ENCODE results near the gene HPDL. TPM values are rescaled to one million over a fixed set of nuclear protein-coding genes. Genes with fewer than 3 reads are reported as not detected.
A peak's percentile ranks its signal among the peaks of the same experiment; 100 is the strongest.

HPDL gene
- total RNA-seq, 4 donors from 2014 or later: 0.35 to 0.93 (median 0.40) TPM; not detected in 1

DNA sequence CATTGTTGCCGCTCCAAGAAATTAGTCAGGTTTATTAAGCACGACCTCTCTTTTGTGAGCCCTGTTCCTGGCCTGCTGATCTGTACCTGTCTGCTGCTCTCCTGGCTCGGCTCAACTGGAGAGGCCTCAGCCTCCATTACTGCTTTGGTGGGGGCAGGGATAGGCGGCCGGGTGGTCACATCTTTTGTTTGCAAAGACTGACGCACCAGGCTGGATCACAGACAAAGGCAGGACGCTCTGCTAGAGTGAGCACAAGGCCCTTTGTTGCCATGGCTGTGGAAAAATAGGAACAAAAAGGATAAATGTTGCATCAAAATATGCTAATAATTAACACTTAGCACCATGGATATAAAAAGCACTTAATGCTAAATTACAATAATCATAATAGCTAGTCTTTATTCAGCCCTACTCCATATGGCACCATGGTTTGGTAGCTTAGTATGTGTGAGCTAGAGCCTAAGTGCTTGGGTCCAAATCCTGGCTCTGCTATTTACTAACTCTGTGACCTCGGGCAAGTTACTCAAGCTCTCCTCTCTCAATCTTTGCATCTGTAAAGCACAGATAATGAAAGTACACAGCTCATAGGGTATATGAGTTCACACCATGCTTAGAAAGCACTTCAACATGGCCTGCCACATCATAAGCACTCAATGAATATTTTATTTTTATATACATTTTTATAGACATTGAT lies 28.9 kb upstream of the HPDL start:
- Histone ChIP-seq H3K4me3 (no peak overlapping the region), H3K27ac (no peak overlapping the region), H3K27me3 (no peaks in the 10 kb centered on the region), H3K36me3 (no peaks in the 10 kb centered on the region), H3K4me1 (peaks cover 0 to 10% (median 0%) of the 10 kb centered on the region in 3 donors), H3K9me3 (no peaks in the 10 kb centered on the region)
- no peak for TF ChIP-seq POLR2AphosphoS5 (IDR thresholded peaks at IDR 0.05)
- TF ChIP-seq, protein P1, sequence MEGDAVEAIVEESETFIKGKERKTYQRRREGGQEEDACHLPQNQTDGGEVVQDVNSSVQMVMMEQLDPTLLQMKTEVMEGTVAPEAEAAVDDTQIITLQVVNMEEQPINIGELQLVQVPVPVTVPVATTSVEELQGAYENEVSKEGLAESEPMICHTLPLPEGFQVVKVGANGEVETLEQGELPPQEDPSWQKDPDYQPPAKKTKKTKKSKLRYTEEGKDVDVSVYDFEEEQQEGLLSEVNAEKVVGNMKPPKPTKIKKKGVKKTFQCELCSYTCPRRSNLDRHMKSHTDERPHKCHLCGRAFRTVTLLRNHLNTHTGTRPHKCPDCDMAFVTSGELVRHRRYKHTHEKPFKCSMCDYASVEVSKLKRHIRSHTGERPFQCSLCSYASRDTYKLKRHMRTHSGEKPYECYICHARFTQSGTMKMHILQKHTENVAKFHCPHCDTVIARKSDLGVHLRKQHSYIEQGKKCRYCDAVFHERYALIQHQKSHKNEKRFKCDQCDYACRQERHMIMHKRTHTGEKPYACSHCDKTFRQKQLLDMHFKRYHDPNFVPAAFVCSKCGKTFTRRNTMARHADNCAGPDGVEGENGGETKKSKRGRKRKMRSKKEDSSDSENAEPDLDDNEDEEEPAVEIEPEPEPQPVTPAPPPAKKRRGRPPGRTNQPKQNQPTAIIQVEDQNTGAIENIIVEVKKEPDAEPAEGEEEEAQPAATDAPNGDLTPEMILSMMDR (IDR thresholded peaks at IDR 0.05): no peak
- no peak for TF ChIP-seq POLR2A (IDR thresholded peaks at IDR 0.05)
- no peak for TF ChIP-seq EP300 (IDR thresholded peaks at IDR 0.05)
- WGBS, 2 donors (ENCODE audit: low coverage in 1 of 2): 64 to 66% methylated on average over 4 of the region's 8 CpGs
- ATAC-seq: no peak

DNA sequence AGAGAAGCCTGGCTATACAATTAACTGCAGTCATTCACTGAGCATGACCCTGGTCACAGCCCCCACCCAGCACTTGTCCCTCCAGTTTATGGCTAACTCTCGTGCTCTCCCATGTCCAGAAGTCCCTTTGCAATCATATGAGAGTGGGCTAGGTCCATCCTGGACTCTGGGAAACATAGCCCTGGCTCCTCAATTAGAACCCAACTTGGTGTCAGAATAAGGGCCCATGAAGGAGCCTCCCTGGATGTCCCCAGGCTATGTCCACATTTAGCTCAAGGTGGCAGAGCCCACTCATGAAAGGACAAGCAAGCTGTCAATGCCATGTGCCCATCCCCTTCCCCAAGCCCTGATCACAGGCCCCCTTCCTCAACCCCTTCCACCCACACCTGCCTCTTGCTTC lies 27.4 kb upstream of the HPDL start:
- H3K4me1 ChIP-seq: peaks cover 0 to 18% (median 1%) of the 10 kb centered on the region in 3 donors
- no peaks in the 10 kb centered on the region for H3K36me3 ChIP-seq
- no peak for ATAC-seq
- H3K9me3 ChIP-seq: no peaks in the 10 kb centered on the region
- TF ChIP-seq, protein P1 (IDR thresholded peaks at IDR 0.05): no peak
- TF ChIP-seq POLR2AphosphoS5 (IDR thresholded peaks at IDR 0.05) (no peak), POLR2A (IDR thresholded peaks at IDR 0.05) (no peak), EP300 (IDR thresholded peaks at IDR 0.05) (no peak)
- 88% methylated on average over 1 of the region's 1 CpG; no CpG with 5 or more reads in 1 of the 2 donors for WGBS, 2 donors (ENCODE audit: low coverage in 1 of 2)
- H3K27me3 ChIP-seq: no peaks in the 10 kb centered on the region
- H3K4me3 ChIP-seq: no peak overlapping the region
- no peak overlapping the region for H3K27ac ChIP-seq

DNA sequence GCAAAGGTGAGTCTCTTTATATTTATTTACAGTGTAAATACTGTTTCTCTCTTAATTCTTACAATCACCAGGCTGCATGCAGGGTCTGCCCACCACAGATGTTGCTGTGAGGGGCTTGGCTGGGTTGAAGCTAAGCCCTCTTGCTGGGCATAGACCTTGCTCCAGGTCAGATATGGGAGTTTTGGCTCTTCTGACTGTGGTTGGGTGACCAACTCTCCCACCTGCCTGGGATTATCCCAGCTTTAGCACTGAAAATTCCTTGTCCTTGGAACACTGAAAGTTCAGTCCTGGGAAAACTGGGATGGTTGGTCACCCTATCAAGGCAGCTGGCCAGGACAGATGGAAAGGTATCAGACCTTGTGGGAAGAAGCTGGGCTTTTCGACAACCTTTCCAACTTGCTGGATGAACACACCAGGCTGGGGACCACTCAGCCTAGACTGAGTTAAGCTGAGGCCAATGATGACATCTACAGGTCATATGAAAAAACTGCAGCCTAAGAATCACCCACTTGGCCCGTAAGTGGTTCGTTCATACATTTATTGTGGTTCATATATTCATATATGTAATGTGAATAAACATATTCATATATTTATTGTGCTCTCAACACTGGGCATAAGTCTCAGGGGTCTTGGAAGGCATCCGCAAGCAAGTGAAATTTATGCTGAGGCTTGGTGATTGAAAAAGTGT lies 26.6 kb upstream of the HPDL start:
- Histone ChIP-seq H3K4me1 (peaks cover 0 to 25% (median 6%) of the 10 kb centered on the region in 3 donors), H3K36me3 (no peaks in the 10 kb centered on the region), H3K27ac (no peak overlapping the region), H3K27me3 (no peaks in the 10 kb centered on the region), H3K4me3 (no peak overlapping the region), H3K9me3 (no peaks in the 10 kb centered on the region)
- TF ChIP-seq POLR2AphosphoS5 (IDR thresholded peaks at IDR 0.05): no peak
- no peak for TF ChIP-seq POLR2A (IDR thresholded peaks at IDR 0.05)
- TF ChIP-seq, protein P1 (IDR thresholded peaks at IDR 0.05): peak; percentile 59 to 81 (median 76)
- no peak for ATAC-seq
- 0 to 4% methylated on average over 3 to 4 of the region's 4 CpGs for WGBS, 2 donors (ENCODE audit: low coverage in 1 of 2)

DNA sequence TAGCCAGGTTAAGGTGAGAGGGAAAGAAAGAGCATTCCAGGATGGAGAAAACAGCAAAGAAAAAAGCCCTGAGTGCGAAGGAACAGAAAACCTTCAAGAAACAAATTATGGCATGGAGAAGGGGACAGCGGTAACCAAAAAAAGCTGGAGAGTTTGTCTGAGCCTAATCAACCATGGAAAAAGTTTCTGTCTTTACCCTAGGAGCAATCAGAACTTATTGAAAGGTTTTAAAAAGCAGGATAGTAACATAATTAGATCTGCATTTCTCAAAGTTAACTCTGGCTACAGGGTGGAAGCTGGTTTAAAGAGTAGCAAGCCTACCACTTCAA lies 26.1 kb upstream of the HPDL start:
- ATAC-seq: no peak
- H3K4me3 ChIP-seq: no peak overlapping the region
- no peaks in the 10 kb centered on the region for H3K9me3 ChIP-seq
- 55% methylated on average over 2 of the region's 2 CpGs; no CpG with 5 or more reads in 1 of the 2 donors for WGBS, 2 donors (ENCODE audit: low coverage in 1 of 2)
- TF ChIP-seq POLR2A (IDR thresholded peaks at IDR 0.05) (no peak), EP300 (IDR thresholded peaks at IDR 0.05) (no peak), POLR2AphosphoS5 (IDR thresholded peaks at IDR 0.05) (no peak)
- TF ChIP-seq, protein P1 (IDR thresholded peaks at IDR 0.05): no peak
- H3K27ac ChIP-seq: no peak overlapping the region
- H3K4me1 ChIP-seq: peaks cover 0 to 25% (median 6%) of the 10 kb centered on the region in 3 donors
- no peaks in the 10 kb centered on the region for H3K36me3 ChIP-seq
- H3K27me3 ChIP-seq: no peaks in the 10 kb centered on the region
